Osteoblast (primary cell): ENCODE results near the gene ZCCHC24. TPM values are rescaled to one million over a fixed set of nuclear protein-coding genes. Genes with fewer than 3 reads are reported as not detected.
A peak's percentile ranks its signal among the peaks of the same experiment; 100 is the strongest.

ENCODE experiments used
- DNase-seq: peaks from one replicate; pipeline ENCODE4 v3.0.0; 2011; ENCODE audit warnings: low spot score, mixed read lengths; ENCODE audit not compliant: insufficient read length; ENCODE audit errors: missing footprints
- H2AFZ ChIP-seq: 2 replicates; pipeline ENCODE4 v1.6.0; 2011; ENCODE audit warnings: mild to moderate bottlenecking, low read length
- H3K27ac ChIP-seq: 2 replicates; pipeline ENCODE4 v1.5.1; 2011; ENCODE audit warnings: mild to moderate bottlenecking, low read depth, low read length, moderate library complexity
- H3K27me3 ChIP-seq: 2 replicates; pipeline ENCODE4 v1.6.0; 2012; ENCODE audit warnings: mild to moderate bottlenecking, control low read depth, inconsistent platforms, low read length, moderate library complexity; ENCODE audit not compliant: insufficient read depth
- H3K36me3 ChIP-seq: 2 replicates; pipeline ENCODE4 v1.5.1; 2011; ENCODE audit warnings: mild to moderate bottlenecking, low read length, control low read depth, moderate library complexity; ENCODE audit not compliant: insufficient read depth
- H3K4me1 ChIP-seq: 2 replicates; pipeline ENCODE4 v1.5.1; 2011; ENCODE audit warnings: mild to moderate bottlenecking, low read length, control low read depth, moderate library complexity; ENCODE audit not compliant: insufficient read depth
- H3K4me2 ChIP-seq: 2 replicates; pipeline ENCODE4 v1.6.0; 2011; ENCODE audit warnings: mild to moderate bottlenecking, low read length; ENCODE audit not compliant: insufficient read depth
- H3K4me3 ChIP-seq: fragments of 200-600 bp; sonication (generic); 3 replicates; pipeline ENCODE4 v1.5.1; 2012; ENCODE audit warnings: mild to moderate bottlenecking, low read length, inconsistent platforms; ENCODE audit not compliant: insufficient read depth
- H3K79me2 ChIP-seq: 2 replicates; pipeline ENCODE4 v1.6.0; 2012; ENCODE audit warnings: mild to moderate bottlenecking, low read length, control low read depth, inconsistent platforms; ENCODE audit not compliant: insufficient read depth
- H3K9me3 ChIP-seq: 2 replicates; pipeline ENCODE4 v1.5.1; 2011; ENCODE audit warnings: low read depth, low read length, control low read depth
- H4K20me1 ChIP-seq: 2 replicates; pipeline ENCODE4 v1.6.0; 2012; ENCODE audit warnings: mild to moderate bottlenecking, low read length, control low read depth; ENCODE audit not compliant: insufficient read depth
- total RNA-seq: library from RNA; depleted of rRNA; stranded (reverse); fragments of >200 nt; gene quantifications from 2 replicates; pipeline ENCODE4 v1.2.3, GENCODE V29; 2012
- TF ChIP-seq, protein P1 (sequence below): IDR thresholded peaks from 2 replicates; pipeline ENCODE4 v1.5.1; 2011; ENCODE audit warnings: mild to moderate bottlenecking, low read depth, low read length, moderate library complexity; ENCODE audit errors: extremely low read depth

Gene ZCCHC24
- total RNA-seq, 1 donor = 48.5 TPM

GRCh38 chr10:79353000-79353406 is 92.4 kb downstream of the ZCCHC24 start:
- peaks cover 18% of the 10 kb centered on the region for H3K4me1 ChIP-seq
- no peak overlapping the region for H2AFZ ChIP-seq
- H3K9me3 ChIP-seq = no peaks in the 10 kb centered on the region
- no peak overlapping the region for H3K27ac ChIP-seq
- H3K4me3 ChIP-seq = no peak overlapping the region
- no peak for DNase-seq
- H3K27me3 ChIP-seq = no peaks in the 10 kb centered on the region
- peaks cover 68% of the 10 kb centered on the region for H3K36me3 ChIP-seq
- peaks cover 60% of the 10 kb centered on the region for H4K20me1 ChIP-seq
- H3K79me2 ChIP-seq = peaks cover 47% of the 10 kb centered on the region
- TF ChIP-seq, protein P1, sequence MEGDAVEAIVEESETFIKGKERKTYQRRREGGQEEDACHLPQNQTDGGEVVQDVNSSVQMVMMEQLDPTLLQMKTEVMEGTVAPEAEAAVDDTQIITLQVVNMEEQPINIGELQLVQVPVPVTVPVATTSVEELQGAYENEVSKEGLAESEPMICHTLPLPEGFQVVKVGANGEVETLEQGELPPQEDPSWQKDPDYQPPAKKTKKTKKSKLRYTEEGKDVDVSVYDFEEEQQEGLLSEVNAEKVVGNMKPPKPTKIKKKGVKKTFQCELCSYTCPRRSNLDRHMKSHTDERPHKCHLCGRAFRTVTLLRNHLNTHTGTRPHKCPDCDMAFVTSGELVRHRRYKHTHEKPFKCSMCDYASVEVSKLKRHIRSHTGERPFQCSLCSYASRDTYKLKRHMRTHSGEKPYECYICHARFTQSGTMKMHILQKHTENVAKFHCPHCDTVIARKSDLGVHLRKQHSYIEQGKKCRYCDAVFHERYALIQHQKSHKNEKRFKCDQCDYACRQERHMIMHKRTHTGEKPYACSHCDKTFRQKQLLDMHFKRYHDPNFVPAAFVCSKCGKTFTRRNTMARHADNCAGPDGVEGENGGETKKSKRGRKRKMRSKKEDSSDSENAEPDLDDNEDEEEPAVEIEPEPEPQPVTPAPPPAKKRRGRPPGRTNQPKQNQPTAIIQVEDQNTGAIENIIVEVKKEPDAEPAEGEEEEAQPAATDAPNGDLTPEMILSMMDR = no peak
- no peak overlapping the region for H3K4me2 ChIP-seq

DNA sequence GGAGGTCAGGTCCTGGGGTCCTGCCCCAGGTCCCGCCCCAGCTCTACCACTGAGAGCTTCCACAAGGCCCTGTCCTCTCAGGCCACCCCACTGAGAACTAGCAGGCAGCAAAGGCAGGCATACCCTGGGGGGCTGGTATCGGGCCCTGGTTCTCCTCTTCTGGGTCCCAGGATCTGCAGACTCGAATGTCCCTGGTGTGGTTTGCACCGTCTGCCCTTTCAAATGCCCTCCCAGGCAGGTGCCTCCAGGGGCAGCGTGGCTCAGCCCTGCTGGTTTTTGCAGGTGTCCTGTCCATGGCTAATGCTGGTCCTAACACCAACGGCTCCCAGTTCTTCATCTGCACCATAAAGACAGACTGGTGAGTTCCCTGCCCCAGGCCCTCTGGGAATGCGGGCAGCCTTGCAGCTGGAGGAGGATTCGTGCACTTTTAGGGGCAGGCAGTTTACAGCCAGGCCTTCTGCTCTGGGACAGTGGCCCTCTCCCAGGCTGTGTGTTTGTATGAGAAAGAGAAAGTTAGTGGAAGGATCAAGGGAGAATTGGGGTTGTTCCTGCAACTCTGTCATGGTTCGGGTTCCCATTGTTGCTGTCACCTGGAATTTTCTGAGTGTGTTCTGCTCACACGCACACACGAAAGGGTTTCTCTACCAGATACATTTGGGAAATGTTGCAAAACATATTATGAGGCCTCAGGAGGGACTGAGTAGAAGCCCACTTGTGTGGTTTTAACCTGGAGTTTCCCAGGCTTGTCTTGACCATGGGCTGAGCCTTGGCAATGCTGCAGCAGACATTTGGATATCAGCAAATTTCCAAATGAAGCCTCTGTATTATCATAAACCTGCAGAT is 93.2 kb downstream of the ZCCHC24 start:
- Histone ChIP-seq H3K4me3 (no peak overlapping the region), H2AFZ (no peak overlapping the region), H3K27me3 (no peaks in the 10 kb centered on the region), H3K79me2 (peaks cover 54% of the 10 kb centered on the region), H3K27ac (no peak overlapping the region), H3K4me2 (no peak overlapping the region), H4K20me1 (peaks cover 60% of the 10 kb centered on the region), H3K9me3 (no peaks in the 10 kb centered on the region), H3K36me3 (peaks cover 68% of the 10 kb centered on the region), H3K4me1 (peaks cover 18% of the 10 kb centered on the region)
- TF ChIP-seq, protein P1 = no peak
- DNase-seq = peak; percentile 69

DNA sequence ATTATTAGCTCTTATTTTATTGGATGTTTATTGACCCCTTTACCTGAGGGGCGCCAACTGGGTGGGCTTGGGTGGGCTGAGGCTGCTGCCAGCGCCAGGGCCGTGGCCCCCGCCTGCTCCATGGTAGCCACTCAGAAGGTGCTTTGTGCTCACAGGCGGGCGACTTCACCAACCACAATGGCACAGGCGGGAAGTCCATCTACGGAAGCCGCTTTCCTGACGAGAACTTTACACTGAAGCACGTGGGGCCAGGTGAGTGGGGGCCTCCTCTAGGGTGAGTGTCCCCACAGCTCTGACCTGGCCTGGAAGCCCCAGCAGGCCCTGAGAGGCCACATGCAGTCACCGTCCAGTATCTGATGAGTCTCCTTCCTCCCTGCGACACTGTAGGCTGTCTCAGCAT is 94.1 kb downstream of the ZCCHC24 start:
- H3K79me2 ChIP-seq = peaks cover 59% of the 10 kb centered on the region
- H3K9me3 ChIP-seq = no peaks in the 10 kb centered on the region
- TF ChIP-seq, protein P1 = no peak
- no peak overlapping the region for H3K4me2 ChIP-seq
- no peak overlapping the region for H2AFZ ChIP-seq
- H3K4me1 ChIP-seq = peaks cover 23% of the 10 kb centered on the region
- no peak overlapping the region for H3K4me3 ChIP-seq
- peaks cover 68% of the 10 kb centered on the region for H3K36me3 ChIP-seq
- no peak for DNase-seq
- H3K27ac ChIP-seq = no peak overlapping the region
- peaks cover 60% of the 10 kb centered on the region for H4K20me1 ChIP-seq
- H3K27me3 ChIP-seq = no peaks in the 10 kb centered on the region

DNA sequence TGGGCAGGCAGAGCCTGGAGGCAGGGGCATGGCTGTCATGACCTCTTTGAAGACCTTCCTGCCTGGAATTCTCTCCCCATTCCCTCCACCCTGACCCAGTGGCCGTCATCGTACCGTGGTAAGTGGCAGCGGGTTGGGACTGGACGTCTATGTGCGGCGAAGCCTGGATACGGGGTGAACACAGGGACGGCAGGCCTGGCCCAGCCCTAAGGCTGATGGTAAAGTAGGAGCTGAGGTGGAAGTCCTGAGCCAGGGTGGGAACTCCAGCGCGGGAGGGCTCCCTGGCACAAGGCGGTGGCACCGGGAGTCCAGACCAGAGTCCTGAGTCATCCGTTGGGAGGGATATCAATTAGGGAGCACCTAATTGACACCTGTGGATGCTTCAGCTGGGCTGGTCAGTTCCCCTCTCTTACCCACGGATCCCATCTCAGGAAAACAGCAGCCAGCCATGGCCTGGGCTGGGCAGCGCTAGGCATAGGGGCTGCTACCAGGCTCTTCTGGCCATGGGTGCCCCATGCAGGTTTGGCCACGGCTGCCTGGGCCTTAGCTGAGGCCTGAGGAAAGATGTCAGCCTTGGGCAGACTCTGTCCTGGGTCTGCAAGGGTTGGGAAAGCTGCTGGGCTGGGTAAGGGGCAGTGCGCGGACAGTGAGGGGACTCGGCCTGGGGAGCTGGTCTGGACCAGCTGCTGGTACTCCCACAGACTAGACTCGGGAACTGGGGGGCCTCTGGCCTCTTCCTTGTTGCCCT is 94.8 kb downstream of the ZCCHC24 start:
- no peak for DNase-seq
- Histone ChIP-seq H3K4me2 (no peak overlapping the region), H3K9me3 (no peaks in the 10 kb centered on the region), H2AFZ (no peak overlapping the region), H3K27ac (no peak overlapping the region), H3K36me3 (peaks cover 67% of the 10 kb centered on the region), H3K79me2 (peaks cover 59% of the 10 kb centered on the region), H4K20me1 (peaks cover 60% of the 10 kb centered on the region), H3K4me1 (peaks cover 23% of the 10 kb centered on the region), H3K4me3 (no peak overlapping the region), H3K27me3 (no peaks in the 10 kb centered on the region)
- TF ChIP-seq, protein P1 = no peak
